GM10266 (cell line): ENCODE measurements around the gene CNIH2.

Source experiments
- DNase-seq: peaks from one replicate; pipeline ENCODE4 v3.0.0; 2012; ENCODE audit errors: extremely low spot score
- TF ChIP-seq, protein P1 (sequence below): IDR thresholded peaks from 2 replicates; pipeline ENCODE4 v1.5.1; 2012; ENCODE audit warnings: mild to moderate bottlenecking, low read depth; ENCODE audit not compliant: control insufficient read depth, insufficient read depth; ENCODE audit errors: missing control alignments

CNIH2 gene

DNA sequence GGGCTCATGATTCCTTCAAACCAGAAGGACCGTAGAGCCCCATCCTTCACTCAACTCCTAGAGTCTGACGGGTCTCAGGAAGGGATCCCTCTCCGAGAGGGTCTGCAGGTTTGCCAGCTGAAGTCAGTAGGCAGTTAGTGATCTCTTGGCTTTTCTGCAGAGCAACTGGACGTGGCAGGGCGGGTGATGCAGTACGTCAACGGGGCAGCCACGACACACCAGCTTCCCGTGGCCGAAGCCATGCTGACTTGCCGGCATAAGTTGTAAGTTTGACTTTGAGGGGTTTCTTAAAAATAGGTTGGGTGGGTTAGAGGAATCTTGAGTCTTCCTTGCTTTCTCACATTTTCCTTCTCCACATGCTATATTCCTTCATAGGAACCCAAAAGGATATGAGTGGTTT, 42.8 kb upstream of the CNIH2 start:
- TF ChIP-seq, protein P1, sequence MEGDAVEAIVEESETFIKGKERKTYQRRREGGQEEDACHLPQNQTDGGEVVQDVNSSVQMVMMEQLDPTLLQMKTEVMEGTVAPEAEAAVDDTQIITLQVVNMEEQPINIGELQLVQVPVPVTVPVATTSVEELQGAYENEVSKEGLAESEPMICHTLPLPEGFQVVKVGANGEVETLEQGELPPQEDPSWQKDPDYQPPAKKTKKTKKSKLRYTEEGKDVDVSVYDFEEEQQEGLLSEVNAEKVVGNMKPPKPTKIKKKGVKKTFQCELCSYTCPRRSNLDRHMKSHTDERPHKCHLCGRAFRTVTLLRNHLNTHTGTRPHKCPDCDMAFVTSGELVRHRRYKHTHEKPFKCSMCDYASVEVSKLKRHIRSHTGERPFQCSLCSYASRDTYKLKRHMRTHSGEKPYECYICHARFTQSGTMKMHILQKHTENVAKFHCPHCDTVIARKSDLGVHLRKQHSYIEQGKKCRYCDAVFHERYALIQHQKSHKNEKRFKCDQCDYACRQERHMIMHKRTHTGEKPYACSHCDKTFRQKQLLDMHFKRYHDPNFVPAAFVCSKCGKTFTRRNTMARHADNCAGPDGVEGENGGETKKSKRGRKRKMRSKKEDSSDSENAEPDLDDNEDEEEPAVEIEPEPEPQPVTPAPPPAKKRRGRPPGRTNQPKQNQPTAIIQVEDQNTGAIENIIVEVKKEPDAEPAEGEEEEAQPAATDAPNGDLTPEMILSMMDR = no peak
- DNase-seq = no peak

DNA sequence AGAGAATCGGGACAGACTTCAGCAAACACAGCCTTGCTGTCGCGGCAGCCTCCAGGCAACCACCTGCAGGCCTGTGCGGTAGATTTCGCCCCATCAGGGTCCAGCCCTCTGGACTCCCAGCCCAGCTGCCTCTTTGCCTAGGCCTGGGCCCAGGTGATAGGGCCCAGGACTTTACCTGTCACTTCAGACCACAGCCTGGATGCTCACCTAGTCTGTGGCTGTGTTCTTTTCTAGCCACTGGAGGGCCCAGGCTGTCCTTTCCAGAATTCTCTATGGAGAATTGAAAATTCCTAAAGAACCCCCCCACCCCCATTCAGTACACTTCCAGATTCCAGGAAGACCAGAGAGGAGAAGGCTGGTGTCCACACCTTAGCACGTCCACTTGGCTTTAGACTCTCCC, 40.1 kb upstream of the CNIH2 start:
- DNase-seq = no peak
- TF ChIP-seq, protein P1 = no peak

DNA sequence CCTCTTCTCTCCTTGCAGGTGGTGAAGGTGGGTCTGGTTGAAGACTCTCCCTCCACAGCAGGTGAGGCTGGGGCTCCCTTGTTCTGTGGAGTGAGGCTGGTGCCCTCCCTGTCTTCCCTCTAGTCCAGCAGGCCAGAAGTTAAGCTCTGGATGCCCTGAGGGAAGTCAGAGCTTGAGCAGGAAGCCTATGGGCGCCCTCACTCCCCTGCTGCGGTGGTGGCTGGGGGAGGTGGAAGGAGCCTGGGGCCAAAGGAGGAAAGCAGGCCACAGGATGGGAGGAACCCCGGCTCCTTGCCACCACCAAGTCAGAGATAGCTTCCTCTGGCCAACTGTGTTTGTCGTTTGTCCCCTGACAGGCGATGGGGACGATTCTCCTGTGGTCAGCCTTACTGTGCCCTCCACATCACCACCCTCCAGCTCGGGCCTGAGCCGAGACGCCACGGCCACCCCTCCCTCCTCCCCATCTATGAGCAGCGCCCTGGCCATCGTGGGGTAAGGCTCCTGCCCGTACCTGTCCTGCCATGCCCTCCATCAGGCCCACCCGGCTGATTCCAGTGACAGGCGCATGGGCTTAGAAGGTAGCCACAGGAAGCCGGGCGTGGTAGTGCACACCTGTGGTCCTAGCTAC, 39.1 kb upstream of the CNIH2 start:
- TF ChIP-seq, protein P1 = no peak
- no peak for DNase-seq

DNA sequence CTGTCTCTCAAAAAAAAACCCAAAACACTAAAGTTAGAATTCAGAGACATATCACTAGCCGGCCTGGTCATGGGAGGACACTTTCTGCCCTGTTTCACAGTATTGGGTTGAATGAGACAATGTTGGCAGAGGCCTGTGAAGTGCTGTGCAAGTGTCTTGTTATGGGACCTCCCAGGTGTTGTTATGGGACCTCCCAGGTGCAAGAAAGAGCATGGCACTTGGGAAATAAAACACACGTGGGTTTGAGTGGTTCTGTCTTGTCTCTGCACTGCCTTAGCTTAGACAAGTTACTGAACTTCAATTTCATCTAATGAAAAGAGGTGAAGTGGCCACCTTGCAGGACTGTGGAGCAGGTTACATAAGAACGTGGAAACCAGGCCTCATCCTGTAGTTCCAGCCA, 38.5 kb upstream of the CNIH2 start:
- no peak for DNase-seq
- TF ChIP-seq, protein P1 = no peak

DNA sequence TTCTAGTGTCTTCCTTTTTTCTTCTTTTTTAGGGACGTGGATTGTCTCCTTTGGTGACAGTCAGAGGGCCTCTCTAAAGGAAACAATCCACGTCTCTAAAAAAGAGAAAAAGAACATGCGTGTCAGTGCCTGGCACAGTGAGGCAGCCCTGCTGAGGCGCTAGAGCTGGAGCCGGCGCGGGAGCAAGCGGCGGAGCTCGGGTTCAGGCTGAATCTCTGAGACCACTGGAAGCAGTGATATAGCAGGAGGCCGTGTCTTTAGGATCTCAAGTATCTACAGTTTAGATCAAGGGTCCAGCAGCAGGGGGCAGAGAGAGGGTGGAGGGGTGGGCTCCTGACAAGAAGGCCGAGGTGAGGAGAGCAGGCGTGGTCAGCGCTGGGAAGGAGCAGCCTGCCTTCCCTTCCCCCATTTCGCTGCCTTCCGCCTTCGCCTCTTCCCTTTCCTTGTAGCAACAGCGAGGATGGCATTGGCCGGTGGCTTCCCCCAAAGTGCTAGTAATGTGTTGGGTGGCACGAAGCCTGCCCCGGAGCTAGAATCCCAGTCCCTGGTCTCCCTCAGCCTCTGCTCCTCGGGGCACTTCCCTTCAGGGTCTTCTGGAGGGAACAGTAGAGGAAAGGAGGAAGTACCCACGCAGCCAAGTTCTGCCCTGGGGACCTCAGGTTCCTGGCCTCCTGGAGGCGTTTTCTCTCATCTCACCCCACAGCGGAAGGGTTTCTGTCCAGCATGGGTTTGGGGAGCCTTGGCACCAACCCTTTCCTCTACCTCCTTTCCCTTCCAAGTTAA, 37.8 kb upstream of the CNIH2 start:
- TF ChIP-seq, protein P1 = no peak
- no peak for DNase-seq

DNA sequence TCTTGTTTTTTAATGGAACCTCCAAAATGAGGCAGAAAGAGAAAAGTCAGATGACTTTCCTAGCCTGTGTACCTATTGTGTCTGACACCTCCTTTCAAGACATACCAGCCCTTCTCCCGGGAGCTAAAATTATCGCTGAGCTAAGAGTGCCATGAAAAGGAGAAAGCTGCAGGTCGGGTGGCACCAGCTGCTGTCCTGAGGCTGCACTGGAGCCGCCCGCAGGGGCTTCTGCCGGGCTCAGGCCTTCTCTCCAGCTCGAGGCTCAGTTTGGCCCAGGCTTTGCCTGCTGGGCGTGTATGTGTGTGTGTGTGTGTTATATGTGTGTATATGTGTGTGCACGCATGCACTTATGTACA, 37.2 kb upstream of the CNIH2 start:
- TF ChIP-seq, protein P1 = no peak
- no peak for DNase-seq

DNA sequence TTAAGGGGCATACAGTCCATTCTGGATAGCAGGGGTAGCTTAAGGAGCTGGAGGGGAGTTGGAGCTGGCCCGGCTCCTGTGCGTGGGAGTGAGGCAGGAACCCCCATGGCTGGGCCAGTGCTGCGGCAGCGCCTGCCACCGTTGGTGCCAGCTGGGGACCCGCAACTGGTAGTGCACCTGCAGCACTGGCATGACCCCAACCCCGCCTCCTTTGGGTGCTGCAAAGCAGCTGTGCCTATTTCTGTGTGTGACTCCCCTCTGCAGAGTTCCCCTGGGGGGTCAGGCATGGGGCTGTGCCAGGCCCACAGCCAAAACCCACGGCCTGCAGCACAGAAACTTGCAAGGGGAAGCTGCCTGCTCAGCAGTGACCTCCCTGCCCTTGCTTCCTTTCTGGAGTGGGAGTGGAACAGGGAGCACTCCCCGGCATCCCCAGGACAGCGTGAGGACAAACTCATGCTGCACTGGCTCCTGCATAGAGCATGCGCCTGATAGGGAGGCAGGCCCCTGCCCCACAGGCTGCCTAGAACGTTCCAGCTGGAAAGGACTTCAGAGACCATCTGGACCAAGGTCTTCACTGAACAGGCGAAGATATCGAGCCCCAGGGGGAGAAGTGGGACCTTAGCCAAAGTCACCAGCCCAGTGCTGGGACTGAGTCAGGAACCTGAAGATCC, 35.7 kb upstream of the CNIH2 start:
- TF ChIP-seq, protein P1 = no peak
- DNase-seq = no peak
